COR-L47 (cell line): ENCODE measurements around the gene NEK5.
"Not testable (repeated sequence)": the region's sequence is repeated elsewhere in the genome, so short reads cannot be mapped to it uniquely, and the experiment has no call there.

Source experiments
- DNase-seq: peaks from one replicate; lab custom pipeline; 2025; lab: John Stamatoyannopoulos, UW

The NEK5 gene

GRCh38 chr13:52070929-52071523 is 57.8 kb downstream of the NEK5 start:
- DNase-seq: no peak

- DNase-seq: no peak
Observed at GRCh38 chr13:52067237-52067636, 61.6 kb downstream of the NEK5 start.

DNA sequence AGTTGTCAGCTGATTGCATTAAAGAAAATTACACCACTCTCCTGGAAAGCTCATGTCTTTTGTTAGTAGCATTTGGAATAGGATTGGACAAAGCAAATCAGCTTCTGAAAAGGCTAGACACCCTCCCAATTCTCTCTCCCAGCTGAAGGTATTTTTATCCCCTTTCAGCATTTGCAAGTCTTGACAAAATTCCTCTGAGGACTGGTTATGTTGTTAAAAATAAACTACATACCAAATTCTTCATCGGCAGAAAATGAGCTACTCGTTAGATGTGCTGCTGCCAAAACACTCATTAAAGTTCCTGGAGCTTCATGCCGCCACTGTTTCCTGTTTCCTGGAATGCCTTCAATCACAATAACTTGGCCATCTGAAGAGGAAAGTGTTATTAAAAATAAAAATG is 67.3 kb downstream of the NEK5 start:
- DNase-seq: no peak

DNA sequence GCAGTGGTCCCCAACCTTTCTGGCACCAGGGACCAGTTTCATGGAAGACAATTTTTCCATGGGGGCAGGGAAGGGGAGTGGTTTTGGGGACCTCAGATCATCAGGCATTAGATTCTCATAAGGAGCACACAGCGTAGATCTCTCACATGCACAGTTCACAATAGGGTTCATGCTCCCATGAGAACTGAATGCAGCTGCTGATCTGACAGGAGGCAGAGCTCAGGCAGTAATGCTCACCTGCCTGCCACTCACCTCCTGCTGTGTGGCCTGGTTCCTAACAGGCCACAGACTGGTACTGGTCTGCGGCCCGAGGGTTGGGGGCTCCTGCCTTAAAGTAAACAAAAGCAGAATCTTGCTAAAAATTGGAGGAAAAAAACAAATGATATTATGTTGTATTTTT is 67.8 kb downstream of the NEK5 start:
- not testable (repeated sequence) for DNase-seq

DNA sequence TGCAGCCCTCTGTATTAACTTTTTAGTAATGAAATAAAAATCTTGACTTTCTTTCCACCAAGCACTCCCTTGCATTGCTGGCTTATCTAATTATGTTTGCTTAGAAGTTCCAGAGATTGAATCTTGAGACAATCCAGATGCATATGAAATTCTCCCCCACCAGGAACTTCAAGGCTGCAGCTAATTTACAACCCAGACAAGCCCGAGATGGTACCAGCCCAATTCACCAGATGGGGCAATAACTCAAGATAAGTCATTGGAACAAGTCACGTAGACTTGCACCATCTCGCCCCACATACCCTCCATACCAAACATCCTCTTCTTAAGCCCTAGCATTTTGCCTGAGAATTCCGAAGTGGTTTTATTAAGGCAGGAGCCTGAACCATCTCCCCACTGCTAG is 75.4 kb downstream of the NEK5 start:
- DNase-seq: no peak

- DNase-seq: no peak
Observed at GRCh38 chr13:52051400-52051799, 77.5 kb downstream of the NEK5 start.

- DNase-seq: no peak
Observed at GRCh38 chr13:52048516-52048915, 80.4 kb downstream of the NEK5 start.

DNA sequence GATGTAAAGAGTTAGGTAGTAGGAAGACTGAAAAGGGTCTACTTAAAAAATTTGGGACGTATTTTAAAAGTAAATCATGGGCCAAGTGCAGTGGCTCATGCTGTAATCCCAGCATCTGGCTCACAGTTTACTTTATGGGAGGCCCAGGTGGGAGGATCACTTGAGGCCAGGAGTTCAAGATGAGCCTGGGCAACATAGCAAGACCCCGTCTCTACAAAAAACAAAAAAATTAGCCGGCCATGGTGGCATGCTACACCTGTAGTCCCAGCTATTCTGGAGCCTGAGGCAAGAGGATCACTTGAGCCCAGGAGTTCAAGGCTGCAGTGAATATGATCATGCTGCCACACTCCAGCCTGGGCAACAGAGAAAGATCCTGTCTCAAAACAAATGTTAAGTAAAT is 81.4 kb downstream of the NEK5 start:
- no peak for DNase-seq

DNA sequence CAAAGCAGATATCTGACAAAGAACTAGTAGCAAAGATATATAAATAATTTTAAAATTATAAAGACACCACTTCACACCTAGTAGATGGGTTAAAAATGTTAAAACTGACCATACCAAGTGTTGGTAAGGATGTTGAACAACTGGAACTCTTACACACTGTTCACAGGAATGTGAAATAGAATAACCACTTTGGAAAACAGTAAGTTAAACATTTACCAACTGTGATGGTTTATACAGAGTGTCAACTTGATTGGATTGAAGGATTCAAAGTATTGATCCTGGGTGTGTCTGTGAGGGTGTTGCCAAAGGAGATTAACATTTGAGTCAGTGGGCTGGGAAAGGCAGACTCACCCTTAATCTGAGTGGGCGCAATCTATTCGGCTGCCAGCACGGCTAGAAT is 85.2 kb downstream of the NEK5 start:
- DNase-seq: no peak

GRCh38 chr13:52036037-52036436 is 92.8 kb downstream of the NEK5 start:
- DNase-seq: no peak

DNA sequence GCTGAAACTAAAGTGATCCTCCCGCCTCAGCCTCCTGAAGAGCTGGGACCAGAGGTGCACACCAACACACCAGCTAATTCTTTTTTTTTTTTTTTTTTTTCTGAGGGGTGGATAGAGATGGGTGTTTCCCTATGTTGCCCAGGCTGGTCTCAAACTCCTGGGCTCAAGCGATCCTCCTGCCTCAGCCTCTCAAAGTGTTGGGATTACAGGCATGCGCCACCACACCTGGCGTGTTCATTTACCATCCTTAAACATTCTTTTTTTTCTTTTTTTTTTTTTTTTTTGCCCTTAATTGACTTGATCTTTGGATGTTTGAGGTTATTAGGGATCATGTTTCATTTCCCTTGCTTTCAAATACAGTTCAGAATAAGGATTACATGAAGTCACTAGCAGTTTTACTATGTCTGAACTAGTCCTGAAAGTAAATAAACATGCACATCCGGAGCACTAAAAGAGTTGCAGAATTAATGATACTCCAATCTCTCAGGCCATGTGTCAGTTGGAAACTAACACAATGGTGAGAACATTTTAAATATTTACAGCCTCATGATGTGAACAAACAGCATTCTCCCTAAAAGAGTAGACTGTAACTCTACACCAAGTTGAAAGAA is 94.2 kb downstream of the NEK5 start:
- no peak for DNase-seq

DNA sequence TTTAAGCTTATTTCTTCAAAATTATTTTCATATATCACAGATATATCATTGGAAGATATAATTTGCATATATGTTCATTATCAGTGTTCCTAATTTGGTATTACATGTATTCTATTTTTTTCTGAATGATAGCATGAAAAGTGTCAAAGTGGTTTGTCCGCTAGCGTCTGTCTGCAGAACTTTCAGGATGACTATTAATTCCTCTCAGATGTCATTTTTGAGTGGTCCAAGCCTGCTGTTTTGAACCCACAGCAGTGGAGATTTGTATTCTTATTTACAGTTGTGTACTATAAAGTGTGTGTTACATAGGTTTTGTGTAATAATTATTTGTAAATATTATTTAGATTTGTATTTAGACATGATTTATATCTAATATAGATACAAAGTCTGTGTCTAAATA is 95.8 kb downstream of the NEK5 start:
- no peak for DNase-seq

DNA sequence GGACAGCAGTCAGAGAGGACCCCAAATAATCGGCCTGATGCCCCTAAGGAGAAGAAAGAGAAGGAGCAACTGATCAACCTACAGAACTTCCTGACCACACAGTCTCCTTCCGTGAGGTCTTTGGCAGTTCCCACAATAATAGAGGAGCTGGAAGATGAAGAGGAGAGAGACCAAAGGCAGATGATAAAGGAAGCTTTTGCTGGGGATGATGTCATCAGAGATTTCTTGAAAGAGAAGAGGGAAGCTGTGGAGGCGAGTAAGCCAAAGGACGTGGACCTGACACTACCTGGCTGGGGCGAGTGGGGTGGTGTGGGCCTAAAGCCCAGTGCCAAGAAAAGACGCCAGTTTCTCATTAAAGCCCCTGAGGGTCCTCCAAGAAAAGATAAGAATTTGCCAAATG is 98.5 kb downstream of the NEK5 start:
- not testable (repeated sequence) for DNase-seq

GRCh38 chr13:52029569-52029968 is 99.3 kb downstream of the NEK5 start:
- DNase-seq: peak; percentile 37

- no peak for DNase-seq
Observed at GRCh38 chr13:52027832-52028231, 101.0 kb downstream of the NEK5 start.

DNA sequence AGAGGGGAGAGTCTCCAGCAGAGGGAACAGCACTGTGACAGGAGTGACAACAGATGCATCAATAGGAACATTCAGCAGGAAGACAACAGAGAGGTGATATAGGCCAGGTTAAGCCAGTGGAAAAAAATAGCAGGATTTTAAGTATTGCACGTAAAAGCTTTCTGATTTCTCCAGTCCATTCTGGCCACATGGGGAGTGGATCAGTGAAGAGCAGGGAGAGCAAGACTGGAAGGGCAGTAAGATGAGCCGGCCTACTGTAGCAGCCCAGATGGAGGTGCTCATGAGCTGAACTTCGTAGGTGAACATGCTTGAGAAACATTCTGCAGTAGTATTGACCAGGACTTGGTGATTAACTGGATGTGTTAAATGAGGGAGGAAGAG is 102.6 kb downstream of the NEK5 start:
- no peak for DNase-seq

DNA sequence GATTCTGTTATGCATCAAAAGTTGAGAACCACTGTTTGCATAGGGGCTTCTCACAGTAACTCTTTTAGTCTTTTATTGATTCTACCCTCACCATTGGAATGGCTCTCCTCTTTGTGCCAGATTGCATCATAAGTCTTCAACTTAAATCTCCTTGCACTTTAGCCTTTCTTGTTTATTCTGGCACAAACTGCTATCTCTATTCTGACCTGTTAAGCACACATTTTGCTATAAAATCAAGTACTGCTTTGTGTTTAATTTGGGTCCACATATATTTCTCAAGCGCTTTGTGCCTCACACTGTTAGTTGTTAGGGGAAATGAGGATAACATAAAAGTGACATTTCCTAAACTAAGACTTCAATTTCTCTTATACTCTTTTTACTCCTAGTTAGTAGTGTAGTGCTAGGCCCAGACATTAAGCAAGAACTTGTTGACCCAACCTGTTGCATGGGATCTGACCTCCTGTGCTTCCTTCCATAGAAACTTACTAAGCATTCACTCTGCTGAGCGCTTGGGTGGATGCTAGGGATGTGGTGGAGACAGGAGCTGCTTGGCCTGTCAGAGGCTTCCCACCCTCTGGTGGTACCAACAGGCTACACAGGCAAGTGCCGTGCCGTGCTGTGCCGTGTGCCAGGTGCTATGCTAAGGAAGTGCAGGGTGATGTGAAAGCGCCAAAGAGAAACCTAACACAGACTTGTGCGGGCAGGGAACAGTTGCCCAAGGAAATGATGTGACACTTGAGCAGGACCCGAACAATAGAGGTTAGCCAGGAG is 103.2 kb downstream of the NEK5 start:
- no peak for DNase-seq

GRCh38 chr13:52024481-52024880 is 104.4 kb downstream of the NEK5 start, which contains the start of gene UTP14C:
Gene UTP14C, plus strand, starts transcription at chr13:52024691. Its CDS starts 4,114 bp downstream, at chr13:52028805.
- no peak for DNase-seq

GRCh38 chr13:52022356-52022755 is 106.5 kb downstream of the NEK5 start:
- no peak for DNase-seq

DNA sequence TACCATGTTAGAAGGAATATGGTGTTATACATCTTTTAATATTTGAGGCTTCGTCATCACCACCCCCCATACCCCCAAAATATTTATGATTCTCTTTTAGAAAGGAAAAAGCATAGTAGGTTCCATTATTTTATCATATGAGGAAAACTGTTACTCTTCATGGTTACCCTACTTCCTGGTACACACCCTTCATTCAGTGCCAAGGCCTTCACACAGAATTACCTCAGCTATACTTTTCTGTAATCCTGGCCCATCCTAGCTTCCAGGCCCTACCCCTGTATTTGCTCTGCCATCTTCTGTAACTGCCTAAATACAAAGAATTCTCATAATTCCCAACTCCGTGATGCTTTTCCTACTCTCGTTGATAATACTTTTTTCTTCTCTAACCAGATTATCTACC is 108.7 kb downstream of the NEK5 start:
- no peak for DNase-seq

DNA sequence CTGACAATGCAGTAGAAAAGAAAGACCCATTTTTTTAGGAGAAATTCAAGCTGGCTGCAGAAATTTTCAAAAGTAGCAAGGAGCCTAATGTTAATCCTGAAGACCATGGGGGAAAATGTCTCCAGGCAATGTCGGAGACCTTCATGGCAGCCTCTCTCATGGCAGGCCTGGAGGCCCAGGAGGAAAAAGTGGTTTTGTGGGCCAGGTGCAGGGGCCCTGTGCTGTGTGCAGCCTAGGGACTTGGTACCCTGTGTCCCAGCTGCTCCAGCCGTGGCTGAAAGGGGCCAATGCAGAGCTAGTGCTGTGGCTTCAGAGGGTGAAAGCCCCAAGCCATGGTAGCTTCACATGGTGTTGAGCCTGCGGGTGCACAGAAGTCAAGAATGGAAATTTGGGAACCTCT is 112.6 kb downstream of the NEK5 start:
- DNase-seq: no peak

GRCh38 chr13:52012512-52012836 is 116.4 kb downstream of the NEK5 start:
- no peak for DNase-seq

GRCh38 chr13:52011632-52012511 is 117.0 kb downstream of the NEK5 start, which contains the start of gene ALG11:
Gene ALG11, plus strand, starts transcription at chr13:52012398. Its CDS starts 21 bp downstream, at chr13:52012419.
- peak; percentile 98 for DNase-seq
